Stimulated activated naive CD4-positive, alpha-beta T cell (primary cell): ENCODE results near the gene DDX25.

Experiments used
- DNase-seq, 6 experiments: peaks; one replicate each; lab custom pipeline; 2025; lab: John Stamatoyannopoulos, UW

DDX25 gene

DNA sequence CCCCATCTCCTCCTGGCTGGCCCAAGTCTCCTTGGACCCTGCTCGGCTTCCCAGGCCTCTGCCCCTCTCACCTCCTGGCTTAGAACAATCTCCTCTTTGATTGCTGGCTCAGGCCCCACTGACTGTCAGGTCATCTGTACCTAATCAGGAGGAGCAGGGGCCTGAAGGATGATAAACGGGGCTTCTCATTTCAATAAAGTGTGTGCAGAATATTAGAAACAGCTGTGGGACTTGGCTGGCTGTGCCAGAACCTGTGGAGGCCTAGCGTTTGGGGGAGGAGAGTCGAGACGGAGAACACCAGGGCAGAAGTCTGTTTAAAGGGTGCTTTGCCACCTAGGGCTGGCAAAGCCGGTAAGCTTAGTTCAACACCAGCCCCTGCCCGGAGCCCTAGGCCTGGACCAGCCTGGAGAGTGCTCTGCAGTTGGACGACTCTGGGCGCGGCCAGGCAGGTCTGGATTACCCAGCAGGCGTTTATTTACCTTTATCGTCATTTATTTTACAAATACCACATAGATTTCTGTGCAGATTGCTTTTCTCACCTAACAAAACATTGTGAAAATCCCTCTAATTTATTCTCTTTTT lies 31.4 kb downstream of the DDX25 start:
- DNase-seq, result no peak

DNA sequence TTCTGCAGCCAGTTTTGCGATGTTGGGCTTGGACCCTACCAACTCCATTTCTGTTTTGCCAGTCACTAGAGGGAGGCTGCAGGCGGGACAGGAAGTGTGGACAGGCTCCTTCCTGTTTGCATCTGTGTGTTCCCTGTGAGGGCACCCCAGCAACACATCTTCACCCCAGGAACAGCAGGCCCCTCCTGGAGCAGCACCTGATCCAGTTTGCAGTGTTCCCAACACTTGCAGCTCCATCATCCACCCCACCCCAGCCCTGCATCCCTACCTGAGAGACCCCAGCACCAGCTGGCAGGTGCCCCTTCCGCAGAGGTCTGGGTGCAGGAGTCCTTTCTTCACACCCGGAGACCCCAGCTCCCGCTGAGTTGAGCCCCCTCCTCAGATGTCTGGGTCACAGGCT lies 34.1 kb downstream of the DDX25 start:
- peak in 1 of 6 experiments; percentile 1 for DNase-seq

DNA sequence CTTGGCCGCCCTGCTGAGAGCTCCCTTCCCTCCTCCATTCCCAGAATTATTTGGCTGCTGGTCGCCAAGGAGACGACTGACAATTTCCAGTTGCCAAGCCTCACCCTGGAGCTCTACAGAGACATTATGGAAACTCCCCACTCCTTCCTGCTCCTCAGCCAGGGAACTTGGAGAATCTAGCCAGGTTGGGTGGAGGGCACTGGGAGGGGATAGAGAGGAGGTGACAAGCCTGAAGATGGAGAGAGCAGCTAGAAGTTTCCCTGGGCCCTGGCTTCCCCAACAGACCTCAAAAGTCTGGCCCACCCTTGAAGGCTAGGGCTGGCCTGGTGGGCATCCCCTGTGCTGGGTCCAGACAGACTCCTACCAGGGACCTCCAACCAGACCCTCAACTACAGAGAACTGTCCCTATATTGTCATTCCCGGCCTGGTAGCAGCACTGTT lies 34.8 kb downstream of the DDX25 start:
- DNase-seq, result no peak

DNA sequence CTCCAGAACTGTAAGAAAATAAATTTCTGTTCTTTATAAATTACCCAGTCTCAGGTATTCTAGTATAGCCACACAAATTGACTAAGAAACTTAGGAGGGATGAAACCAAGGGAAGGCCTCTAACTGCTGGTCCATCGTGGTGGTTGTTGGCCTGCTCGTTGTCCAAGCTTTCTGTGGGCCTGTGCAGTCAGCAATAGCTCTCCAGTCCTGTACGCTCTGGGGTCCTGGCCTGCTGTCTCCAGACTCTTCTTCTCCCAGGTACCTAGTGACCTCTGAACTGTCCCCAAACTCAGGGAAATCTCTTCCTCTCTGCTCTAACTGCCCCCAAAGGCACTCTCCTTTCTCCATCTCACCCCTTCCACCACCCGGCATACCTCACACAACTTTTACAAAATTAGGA lies 35.8 kb downstream of the DDX25 start:
- no peak for DNase-seq

DNA sequence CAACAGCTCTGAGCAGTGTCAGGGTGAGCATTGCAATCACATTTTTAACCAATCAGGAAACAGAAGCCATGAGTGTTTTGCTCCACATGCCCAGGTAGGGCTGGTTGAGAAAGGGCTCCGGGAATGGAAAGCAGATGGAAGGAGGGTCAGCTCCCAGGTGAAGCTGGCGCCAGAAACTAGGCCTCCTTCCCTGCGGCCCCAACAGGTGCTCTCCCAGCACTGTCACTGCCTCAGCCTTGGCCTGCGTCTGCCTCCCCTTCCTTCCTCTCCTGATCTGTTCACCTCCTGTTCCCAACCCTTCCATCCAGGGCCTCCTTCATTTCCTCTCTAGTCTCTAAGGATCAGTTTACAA lies 36.9 kb downstream of the DDX25 start:
- DNase-seq, result no peak

DNA sequence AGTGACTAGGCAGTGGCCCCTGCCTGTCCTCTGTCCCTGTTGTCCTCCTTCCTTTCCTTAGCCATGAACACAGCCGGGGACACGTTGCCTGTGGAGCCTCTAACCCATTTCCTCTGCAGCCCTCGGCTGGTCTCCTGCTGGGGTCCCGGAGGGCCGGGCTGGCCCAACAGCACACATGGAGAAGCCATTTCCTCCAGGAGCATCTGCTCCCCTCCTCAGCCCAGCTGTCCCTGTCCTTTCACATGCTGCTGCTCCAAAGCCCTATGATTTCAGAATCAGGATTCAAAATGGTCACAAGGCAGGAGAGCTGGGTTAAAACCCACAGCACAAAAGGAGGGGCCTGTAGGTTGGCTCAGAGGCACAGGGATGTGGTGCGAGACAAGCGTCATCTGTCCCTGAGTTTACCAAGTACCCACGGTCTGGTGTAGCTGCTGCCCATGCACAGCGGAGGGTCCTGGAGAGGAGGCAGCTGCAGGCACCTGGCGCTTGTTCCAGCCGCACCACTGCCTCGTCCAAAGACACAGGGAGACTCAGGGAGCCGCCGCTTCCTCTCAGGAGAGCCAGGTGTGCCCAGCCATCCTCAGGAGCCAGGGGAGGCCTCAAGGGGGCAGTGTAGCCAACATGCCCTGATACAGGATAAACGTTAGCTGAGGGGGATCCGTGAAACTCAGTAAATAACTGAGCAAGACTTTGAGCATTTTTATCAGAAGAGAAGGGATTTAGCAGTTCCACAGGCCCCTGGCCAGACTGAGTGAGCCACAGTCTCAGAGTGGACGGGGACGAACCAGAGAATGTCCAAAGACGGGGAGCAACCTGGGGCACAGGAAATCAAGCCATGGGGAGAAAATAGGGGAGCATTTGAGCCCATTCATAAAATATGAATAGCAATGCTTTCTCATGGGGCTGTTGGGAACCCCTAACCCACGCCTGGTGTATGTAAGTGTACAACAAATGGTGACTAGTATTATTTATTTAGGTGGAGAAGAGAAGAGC lies 37.6 kb downstream of the DDX25 start:
- DNase-seq, result peak in 5 of 6 experiments; percentile 12 to 43 (median 35)

DNA sequence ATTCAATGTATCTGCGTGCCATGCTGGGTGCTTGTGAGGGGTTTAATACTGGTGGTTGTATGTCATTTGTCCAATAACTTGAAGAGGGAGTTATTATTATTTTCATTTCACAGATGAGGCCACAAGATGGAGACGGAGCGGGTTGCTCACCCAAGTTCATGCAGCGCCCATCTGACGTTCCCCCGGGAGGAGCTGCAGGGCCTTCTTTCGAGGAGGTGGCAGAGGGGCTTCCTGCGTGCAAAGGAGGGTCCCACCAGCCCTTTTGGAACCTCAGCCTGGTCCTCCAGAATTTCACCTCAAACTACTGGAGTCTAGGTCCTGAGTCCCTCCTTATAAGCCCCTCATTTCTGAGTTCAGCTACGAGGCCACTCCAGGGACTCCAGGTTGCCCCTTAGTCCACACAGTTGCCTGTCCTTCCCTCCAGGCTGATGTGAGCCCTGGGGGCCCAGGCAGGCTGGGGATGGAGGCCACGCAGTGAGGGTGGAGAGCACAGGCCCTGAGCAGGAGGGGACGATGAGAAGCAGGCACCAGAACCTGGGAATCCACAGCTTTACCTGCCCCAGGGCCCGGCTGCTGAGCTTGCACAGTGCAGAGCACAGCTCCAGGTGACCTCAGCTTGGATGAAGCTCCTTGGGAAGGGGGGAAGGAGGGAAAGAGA lies 38.6 kb downstream of the DDX25 start:
- no peak for DNase-seq

DNA sequence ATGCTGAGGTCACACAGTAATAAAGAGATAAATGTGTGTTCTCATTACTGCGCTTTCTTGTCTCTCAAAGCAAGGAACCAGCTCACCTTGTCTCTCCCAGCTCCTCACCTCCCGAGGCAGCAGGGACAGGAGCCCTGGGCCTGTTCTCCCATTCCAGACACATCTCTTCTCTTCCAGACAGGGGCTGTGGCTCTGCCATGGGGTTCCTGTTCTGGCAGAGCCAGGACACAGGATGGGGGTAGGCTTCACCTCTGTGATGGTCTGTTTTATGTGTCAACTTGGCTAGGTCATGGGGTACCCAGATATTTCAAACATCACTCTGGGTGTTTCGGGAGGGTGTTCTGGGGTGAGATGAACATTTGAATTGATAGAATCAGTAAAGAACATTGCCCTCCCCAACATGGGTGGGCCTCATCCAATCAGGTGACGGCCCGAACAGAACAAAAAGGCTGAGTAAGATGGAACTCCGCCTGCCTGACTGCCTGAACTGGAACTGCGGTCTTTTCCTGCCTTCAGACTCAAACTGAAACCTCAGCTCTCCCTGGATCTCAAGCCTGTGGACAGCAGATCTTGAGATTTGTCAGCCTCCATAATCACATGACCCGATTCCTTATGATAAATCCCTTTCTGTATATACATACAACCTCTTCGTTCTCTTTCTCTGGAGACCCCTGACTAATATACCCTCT lies 39.5 kb downstream of the DDX25 start:
- DNase-seq, result no peak

DNA sequence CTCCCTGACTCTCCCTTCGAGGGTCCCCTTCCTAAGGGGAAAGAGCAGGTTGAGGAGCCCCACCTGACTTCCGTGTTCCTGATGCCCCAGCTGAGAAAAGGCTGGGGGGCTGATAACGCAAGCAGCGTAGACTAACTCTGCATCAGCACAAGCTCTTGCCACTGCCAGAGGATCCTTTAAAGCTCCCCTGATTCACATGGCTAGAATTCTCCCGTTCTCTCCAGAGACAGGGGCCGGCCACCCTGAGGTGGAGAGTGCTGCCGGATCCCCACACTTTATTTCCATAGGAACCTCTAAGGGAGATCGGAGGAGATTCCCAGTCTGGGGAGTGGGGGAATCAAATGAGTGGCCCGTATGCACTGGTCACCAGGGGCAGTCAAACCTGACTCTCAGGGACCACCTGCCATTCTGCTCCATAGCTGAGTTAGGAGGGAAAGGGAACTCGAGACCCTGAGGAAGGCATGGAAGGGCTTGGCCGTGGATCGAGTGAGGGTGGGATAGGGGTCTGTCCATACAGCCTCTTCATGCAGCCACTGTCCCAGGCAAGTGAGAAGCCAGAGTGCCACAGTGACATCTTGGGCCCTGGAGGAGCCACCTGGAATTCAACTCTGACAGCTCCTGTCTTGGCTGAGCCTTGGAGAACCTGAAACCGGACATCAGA lies 40.2 kb downstream of the DDX25 start:
- no peak for DNase-seq

DNA sequence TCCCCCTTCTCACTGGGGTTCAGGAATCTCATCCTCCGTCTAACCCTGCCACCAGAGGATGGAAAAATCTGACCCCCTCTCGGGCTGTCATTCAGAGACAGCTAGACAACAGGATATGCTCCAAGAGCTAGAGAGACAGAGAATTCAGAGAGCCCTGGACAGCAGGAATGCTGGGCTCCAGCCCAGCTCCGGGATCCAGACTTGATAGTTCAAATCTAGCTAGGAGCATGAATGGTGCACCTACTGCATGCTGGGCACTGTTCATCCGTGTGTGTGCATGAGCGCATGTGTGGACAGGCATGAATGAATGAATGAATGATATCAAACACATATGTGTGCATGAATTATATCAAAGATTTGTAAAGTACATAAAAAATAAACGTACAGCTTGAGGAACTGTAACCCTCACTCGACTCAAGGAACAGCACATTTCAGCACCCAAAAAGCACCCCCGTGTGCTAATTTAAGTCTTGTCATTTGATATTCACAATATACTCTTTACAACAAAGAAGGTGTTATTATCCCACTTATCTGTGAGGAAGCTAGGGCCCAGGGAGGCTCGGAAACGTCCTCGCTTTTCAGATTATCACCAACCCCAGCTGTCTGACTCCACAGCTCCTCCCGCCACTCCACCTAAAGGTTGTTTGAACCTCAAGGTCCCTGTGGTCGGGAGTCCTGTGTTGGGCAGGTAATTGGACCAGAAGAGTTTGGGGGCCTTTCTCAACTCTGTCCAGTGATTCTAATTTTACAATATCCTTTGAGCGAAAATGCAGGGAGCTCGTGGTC lies 40.9 kb downstream of the DDX25 start:
- no peak for DNase-seq

DNA sequence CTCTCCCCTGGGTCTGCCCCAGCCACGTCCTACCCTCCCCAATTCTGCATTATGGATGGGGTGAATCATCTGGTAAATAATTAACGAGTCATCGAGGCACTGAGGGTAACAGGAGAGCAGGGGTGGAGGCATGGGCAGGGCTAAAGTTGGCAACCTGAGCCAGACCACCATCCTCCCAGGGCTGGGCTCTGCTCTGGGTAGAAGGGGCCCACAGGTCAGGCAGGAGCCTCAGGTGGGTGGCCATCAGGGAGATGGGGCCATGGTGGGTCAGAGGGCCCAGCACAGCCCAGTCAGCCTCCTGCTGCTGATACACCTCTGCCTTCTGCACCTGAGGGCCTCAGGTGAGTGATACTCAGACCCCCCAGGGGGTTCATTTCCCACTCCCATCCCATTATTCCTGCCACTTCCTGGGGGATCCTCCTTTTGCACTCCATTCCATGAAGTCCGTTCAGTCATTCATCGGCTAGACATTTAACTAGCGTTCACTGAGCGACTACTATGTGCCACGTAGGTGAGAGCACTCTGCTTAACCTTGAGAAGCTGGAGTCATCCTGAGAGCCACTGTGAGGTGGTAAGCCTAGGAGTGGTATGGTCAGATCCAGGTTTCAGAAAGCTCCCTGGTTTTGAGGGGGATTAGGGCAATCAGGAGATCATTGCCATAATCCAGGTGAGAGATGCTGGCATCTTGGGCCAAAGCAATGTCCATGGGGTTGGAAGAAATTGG lies 41.7 kb downstream of the DDX25 start, which contains the start of gene VSIG10L2:
TSS of gene VSIG10L2 (plus strand) at position 248 of the 724 bp plus-strand sequence. CDS start at position 260, 12 bp downstream.
- DNase-seq, result no peak

DNA sequence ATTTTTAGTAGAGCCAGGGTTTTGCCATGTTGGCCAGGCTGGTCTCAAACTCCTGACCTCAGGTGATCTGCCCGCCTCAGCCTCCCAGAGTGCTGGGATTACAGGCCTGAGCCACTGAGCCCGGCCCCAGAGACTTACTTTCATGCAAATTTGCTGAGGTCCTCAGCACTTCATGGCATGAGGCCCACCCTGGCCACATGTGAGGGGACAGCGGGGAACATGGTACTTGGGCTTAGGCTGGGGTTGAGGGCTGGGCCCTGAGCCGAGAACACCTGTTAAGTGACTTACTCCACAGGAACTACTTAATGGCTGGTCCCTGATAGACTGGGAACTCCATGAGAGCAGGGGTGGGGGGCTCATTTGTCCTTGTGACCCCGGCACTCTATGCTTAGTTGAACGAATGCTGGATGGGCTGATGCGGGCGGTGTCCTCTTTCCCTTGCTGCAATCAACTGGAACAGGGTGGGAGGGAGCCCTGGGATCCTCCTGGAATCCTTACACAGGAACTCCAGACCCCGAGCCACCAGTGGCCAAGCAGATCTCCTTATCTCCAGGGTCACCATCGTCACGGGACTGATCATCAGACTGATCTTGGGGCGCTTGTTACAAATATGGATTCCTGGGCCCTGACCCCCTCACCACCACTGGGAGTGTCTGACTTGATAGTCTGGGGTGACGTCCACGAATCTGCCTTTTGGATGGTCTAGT lies 42.6 kb downstream of the DDX25 start:
- no peak for DNase-seq

DNA sequence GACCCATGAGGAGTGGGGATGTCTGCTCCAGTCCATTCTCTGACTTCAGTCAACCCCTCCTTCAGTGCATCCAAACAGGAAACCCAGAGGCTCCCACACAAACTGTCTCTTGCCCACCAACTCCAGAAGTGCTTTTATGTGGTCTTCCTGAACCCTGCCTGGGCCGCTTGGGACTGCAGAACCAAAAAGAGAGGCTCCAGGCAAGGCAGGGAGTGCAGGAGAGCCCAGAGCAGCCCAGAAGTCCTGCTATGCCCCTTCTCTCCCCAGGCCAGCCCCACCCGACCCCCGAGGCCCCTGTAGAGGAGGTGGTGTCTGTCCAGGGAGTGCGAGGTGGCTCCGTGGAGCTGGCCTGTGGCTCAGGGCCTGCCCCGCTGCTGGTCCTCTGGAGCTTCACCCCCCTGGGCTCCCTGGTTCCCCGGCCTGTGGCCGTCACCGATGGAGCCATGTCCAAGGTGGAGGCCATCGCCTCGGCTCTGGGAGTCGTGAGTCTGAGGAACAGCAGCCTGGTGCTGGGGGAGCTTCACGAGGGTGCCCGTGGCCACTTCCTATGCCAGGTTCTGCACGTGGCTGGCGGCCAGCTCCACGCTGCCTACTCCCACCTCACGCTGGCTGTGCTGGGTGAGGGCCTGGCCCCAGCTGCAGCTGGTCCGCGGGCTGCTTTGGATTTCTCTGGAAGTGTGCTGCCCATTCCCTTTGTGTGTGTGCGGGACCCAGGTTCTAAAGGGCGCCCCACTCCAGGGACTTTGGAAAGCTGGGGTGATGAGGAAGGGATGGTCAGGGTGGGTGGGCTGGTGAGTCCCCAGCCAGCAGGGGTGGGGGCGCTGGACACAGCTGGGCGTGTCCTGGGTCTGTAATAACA lies 43.3 kb downstream of the DDX25 start:
- no peak for DNase-seq

DNA sequence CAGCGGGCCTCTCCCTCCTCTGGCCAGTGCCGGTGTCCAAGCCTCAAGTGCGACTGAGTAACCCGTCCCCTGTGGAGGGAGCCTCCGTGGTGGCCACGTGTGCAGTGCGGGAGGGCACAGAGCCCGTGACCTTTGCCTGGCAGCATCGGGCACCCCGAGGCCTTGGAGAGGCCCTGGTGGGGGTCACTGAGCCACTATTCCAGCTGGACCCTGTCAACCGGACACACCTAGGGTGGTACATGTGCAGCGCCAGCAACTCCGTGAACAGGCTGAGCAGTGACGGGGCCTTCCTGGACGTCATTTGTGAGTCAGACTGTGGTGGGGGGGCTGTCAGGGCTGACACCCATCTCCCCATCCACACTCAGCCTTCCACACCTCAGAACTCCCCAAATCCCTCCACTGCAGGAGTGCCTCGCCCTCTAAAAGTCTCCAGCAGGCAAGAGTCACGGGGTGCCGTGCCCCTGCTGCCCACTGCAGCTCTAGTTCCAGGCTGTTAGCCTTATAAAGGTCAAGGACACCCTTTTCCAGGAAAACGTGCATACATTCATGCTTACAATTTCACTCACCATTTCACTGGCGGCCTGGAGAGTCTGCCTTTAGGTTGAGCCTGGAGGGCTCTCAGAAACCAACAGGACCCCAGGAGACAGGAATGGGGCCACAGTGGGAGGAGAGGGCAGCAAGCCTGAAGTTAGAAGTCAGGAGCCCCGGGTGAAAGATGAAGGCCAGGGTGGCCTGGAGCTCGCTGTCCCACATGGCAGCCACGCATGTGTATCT lies 44.2 kb downstream of the DDX25 start:
- DNase-seq, result no peak

DNA sequence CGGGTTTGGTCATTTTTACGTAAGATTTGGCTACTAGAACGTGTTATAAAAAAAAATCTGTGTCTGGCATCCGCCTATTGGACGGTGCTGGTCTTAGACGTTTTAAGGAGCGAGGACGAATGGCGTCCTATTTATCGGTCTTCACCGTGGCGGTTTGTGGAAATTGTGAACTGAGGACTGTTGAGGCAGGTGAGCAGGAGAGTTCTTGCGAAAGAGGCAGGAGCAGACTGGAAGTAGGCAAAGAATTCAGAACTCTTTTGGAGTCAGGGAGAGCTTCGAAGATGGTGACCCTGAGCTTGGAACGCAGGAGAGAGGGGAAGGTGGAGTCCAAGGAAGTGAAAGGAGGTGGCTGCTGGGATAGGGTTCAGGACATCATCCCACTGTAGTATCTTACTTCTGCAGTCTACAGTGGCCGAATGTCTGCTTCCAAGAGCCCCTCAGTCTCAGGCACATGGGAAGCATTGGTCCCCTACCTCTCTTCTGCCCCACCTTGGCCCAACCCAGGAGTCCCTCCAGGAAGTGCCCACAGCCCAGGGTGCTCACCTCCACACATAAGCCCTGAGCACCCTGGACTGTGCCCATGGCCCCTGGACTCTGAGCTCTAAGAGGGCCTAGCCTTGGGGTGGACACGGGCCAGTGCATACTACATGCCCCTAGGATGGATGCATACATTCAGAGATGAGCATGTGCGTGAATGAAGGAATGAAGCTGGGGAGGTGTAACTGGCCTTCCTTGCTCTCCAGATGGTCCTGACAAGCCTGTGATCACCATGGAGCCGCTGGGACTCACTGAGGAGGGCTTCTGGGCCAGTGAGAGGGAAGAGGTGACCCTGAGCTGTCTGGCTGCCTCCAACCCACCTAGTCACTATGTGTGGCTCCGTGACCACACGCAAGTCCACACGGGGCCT lies 45.2 kb downstream of the DDX25 start:
- no peak for DNase-seq

DNA sequence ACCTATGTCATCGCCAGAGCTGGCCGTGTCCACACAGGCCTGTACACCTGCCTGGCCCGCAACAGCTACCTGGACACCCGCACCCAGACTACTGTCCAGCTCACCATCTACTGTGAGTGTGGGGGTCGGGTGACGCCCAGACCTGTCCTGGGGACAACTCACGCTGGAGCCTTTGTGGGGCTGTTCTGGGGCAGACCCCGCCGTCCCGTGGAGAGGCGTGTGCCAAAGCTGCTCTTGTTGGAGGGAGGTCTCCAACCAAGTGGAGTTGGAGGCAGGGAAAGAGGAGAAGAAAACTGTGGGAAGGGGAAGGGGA lies 45.8 kb downstream of the DDX25 start:
- no peak for DNase-seq
